Measurements from ENCODE around the gene OPRM1. TPM values are rescaled to one million over a fixed set of nuclear protein-coding genes. Genes with fewer than 3 reads are reported as not detected.
A peak's percentile ranks its signal among the peaks of the same experiment; 100 is the strongest.
"Not testable (repeated sequence)": the region's sequence is repeated elsewhere in the genome, so short reads cannot be mapped to it uniquely, and the experiment has no call there.

OPRM1 gene
- total RNA-seq, 1 experiment from 2014 or later, result not detected

GRCh38 chr6:154140743-154141142 is 101.7 kb downstream of the OPRM1 start:
- DNase-seq (ENCODE audit: low spot score), result no peak

GRCh38 chr6:154143753-154144152 is 104.7 kb downstream of the OPRM1 start:
- DNase-seq (ENCODE audit: low spot score), result no peak

GRCh38 chr6:154154389-154154967 is 115.4 kb downstream of the OPRM1 start:
- DNase-seq (ENCODE audit: low spot score), result peak; percentile 66

GRCh38 chr6:154156135-154156896 is 117.3 kb downstream of the OPRM1 start:
- DNase-seq (ENCODE audit: low spot score), result peak; percentile 73

- DNase-seq (ENCODE audit: low spot score), result no peak
Observed at GRCh38 chr6:154157082-154157481, 118.0 kb downstream of the OPRM1 start.

GRCh38 chr6:154157706-154158105 is 118.7 kb downstream of the OPRM1 start:
- no peak for DNase-seq (ENCODE audit: low spot score)

GRCh38 chr6:154159126-154159525 is 120.1 kb downstream of the OPRM1 start:
- no peak for DNase-seq (ENCODE audit: low spot score)

GRCh38 chr6:154161689-154162088 is 122.6 kb downstream of the OPRM1 start:
- no peak for DNase-seq (ENCODE audit: low spot score)

- DNase-seq (ENCODE audit: low spot score), result no peak
Observed at GRCh38 chr6:154164397-154164796, 125.4 kb downstream of the OPRM1 start.

GRCh38 chr6:154165478-154165877 is 126.4 kb downstream of the OPRM1 start:
- no peak for DNase-seq (ENCODE audit: low spot score)

- DNase-seq (ENCODE audit: low spot score), result peak; percentile 16
Observed at GRCh38 chr6:154166140-154166539, 127.1 kb downstream of the OPRM1 start.

- no peak for DNase-seq (ENCODE audit: low spot score)
Observed at GRCh38 chr6:154167126-154167525, 128.1 kb downstream of the OPRM1 start.

- no peak for DNase-seq (ENCODE audit: low spot score)
Observed at GRCh38 chr6:154169193-154169847, 130.3 kb downstream of the OPRM1 start.

GRCh38 chr6:154170106-154170505 is 131.1 kb downstream of the OPRM1 start:
- DNase-seq (ENCODE audit: low spot score), result no peak

- DNase-seq (ENCODE audit: low spot score), result not testable (repeated sequence)
Observed at GRCh38 chr6:154172393-154172792, 133.4 kb downstream of the OPRM1 start.

- no peak for DNase-seq (ENCODE audit: low spot score)
Observed at GRCh38 chr6:154179434-154179833, 140.4 kb downstream of the OPRM1 start.

GRCh38 chr6:154187203-154187602 is 148.2 kb downstream of the OPRM1 start:
- no peak for DNase-seq (ENCODE audit: low spot score)

- no peak for DNase-seq (ENCODE audit: low spot score)
Observed at GRCh38 chr6:154187714-154188113, 148.7 kb downstream of the OPRM1 start.

- no peak for DNase-seq (ENCODE audit: low spot score)
Observed at GRCh38 chr6:154196333-154196885, 157.4 kb downstream of the OPRM1 start.

- no peak for DNase-seq (ENCODE audit: low spot score)
Observed at GRCh38 chr6:154197196-154197860, 158.3 kb downstream of the OPRM1 start.

- DNase-seq (ENCODE audit: low spot score), result not testable (repeated sequence)
Observed at GRCh38 chr6:154201688-154202087, 162.6 kb downstream of the OPRM1 start.

GRCh38 chr6:154202339-154202738 is 163.3 kb downstream of the OPRM1 start:
- DNase-seq (ENCODE audit: low spot score), result no peak

Measured in HT-29 (cell line).